ENCODE data around the gene COL25A1.

DNA sequence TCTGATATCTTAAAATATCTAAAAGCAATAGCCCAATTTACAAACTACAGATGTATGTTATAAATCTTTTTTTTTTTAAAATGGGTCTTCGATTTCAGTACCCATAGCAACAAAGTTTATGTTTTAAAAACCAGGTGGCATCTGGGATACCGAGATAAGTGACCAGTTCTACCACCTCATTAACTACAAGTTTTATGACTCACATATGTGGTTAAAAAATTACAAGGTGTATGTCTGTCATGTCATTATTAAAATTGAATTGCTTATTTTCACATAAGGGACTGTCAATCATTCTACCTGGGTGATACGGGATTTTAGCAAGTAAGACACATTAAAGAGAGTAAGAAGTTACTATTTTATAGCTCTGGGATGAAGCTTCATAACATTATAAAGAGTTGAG lies 347.6 kb downstream of the COL25A1 start:
- TF ChIP-seq NR2F2 (IDR thresholded peaks at IDR 0.05) (no peak), TAF1 (conservative IDR thresholded peaks at IDR 0.05) (no peak), CTCF (IDR thresholded peaks at IDR 0.05; ENCODE audit: low read depth, low read length, missing input control) (no peak)
